GM12878 (cell line): ENCODE measurements around the gene APOC4. TPM values are rescaled to one million over a fixed set of nuclear protein-coding genes. Genes with fewer than 3 reads are reported as not detected.

Experiments
- ATAC-seq: fragments of 200-7000 bp; cut with Tn5 transposase; 3 replicates; pipeline ENCODE4 v1.9.1; 2020; ENCODE audit warnings: mild to moderate bottlenecking, moderate library complexity
- BruUV-seq: library from RNA; stranded (reverse); fragments of 400-500 nt; replicated peaks from 2 replicates; lab custom pipeline; 2021; lab: Mats Ljungman, UMichigan
- CTCF ChIA-PET: fragments of 300-600 bp; sonication (Branson Sonifier 250); formaldehyde crosslinking; extraction: SDS; loops from one replicate; lab custom pipeline; 2021; ENCODE audit warnings: inconsistent platforms; lab: Yijun Ruan, JAX
- POLR2A ChIA-PET: fragments of 350-600 bp; formaldehyde crosslinking; extraction: SDS; loops from one replicate; lab custom pipeline; 2021; ENCODE audit warnings: inconsistent platforms; lab: Charles Lee
- RAD21 ChIA-PET: fragments of 300-600 bp; sonication (Branson Sonifier 250); formaldehyde crosslinking; loops from one replicate; lab custom pipeline; 2023; ENCODE audit warnings: antibody characterized with exemption; ENCODE audit not compliant: unreplicated experiment; lab: Charles Lee
- SMC1A ChIA-PET: fragments of 300-600 bp; sonication (Branson Sonifier 250); formaldehyde crosslinking; loops from one replicate; lab custom pipeline; 2023; ENCODE audit not compliant: unreplicated experiment, uncharacterized antibody; lab: Charles Lee
- DNase-seq: peaks from one replicate; pipeline ENCODE4 v3.0.0-alpha.2; 2011; ENCODE audit warnings: low read depth, low spot score
- FAIRE-seq: peaks from 3 replicates; lab custom pipeline; 2011; peaks lifted over from hg19 to GRCh38; lab: Jason Lieb, UNC
- H2AFZ ChIP-seq: 2 replicates; pipeline ENCODE4 v1.6.0; 2011; ENCODE audit warnings: low read depth, low read length, control low read depth; ENCODE audit not compliant: control insufficient read depth
- H3K27ac ChIP-seq: 2 replicates; pipeline ENCODE4 v1.5.1; 2011; ENCODE audit warnings: control low read depth; ENCODE audit not compliant: control insufficient read depth, insufficient read depth
- H3K27me3 ChIP-seq, 2 experiments: replicated peaks in 1 of 2; 2 replicates each; pipeline versions ENCODE4 v1.6.0 to v1.6.1; 2011; ENCODE audit warnings: low read length in 1 of 2; ENCODE audit not compliant: control insufficient read depth in 2 of 2, insufficient read depth in 2 of 2
- H3K36me3 ChIP-seq, 2 experiments: 2 replicates each; pipeline ENCODE4 v1.5.1; 2011; ENCODE audit warnings: low read length in 1 of 2; ENCODE audit not compliant: control insufficient read depth in 2 of 2, insufficient read depth in 2 of 2
- H3K4me1 ChIP-seq: 2 replicates; pipeline ENCODE4 v1.6.1; 2011; ENCODE audit warnings: mild to moderate bottlenecking, low read length, moderate library complexity, mixed read lengths; ENCODE audit not compliant: control insufficient read depth, insufficient read depth
- H3K4me2 ChIP-seq: 2 replicates; pipeline ENCODE4 v1.6.0; 2011; ENCODE audit warnings: control low read depth; ENCODE audit not compliant: control insufficient read depth, insufficient read depth
- H3K4me3 ChIP-seq: fragments of 200-600 bp; sonication (generic); 2 replicates; pipeline ENCODE4 v1.5.1; 2016
- H3K79me2 ChIP-seq: 2 replicates; pipeline ENCODE4 v1.6.0; 2011; ENCODE audit warnings: low read length; ENCODE audit not compliant: control insufficient read depth, insufficient read depth
- H3K9ac ChIP-seq: 2 replicates; pipeline ENCODE4 v1.8.0; 2011; ENCODE audit warnings: low read length, control low read depth, mixed read lengths; ENCODE audit not compliant: control insufficient read depth, insufficient read depth
- H3K9me3 ChIP-seq: replicated peaks from 3 replicates; pipeline ENCODE4 v1.5.1; 2011; ENCODE audit warnings: mild to moderate bottlenecking, low read length; ENCODE audit not compliant: control insufficient read depth, insufficient read depth
- H4K20me1 ChIP-seq: 2 replicates; pipeline ENCODE4 v1.6.0; 2011; ENCODE audit not compliant: control insufficient read depth, insufficient read depth
- CBX3 ChIP-seq: fragments of 200-600 bp; sonication (generic); IDR thresholded peaks from 2 replicates; pipeline ENCODE4 v1.6.1; 2016; ENCODE audit warnings: low read depth, borderline replicate concordance
- CBX5 ChIP-seq: sonication (generic); IDR thresholded peaks from 2 replicates; pipeline ENCODE4 v1.6.1; 2016; ENCODE audit warnings: low read depth, moderate library complexity, mild to moderate bottlenecking, inconsistent platforms
- CREB1 ChIP-seq: IDR thresholded peaks from 2 replicates; pipeline ENCODE4 v1.6.1; 2012; ENCODE audit warnings: low read depth, mild to moderate bottlenecking, inconsistent platforms
- EED ChIP-seq: sonication (generic); IDR thresholded peaks from 2 replicates; pipeline ENCODE4 v1.6.1; 2016; ENCODE audit warnings: antibody characterized with exemption, low read depth
- HCFC1 ChIP-seq: fragments of 150-350 bp; IDR thresholded peaks from 2 replicates; pipeline ENCODE4 v1.6.1; 2014; ENCODE audit warnings: low read length
- KDM1A ChIP-seq: fragments of 200-600 bp; sonication (generic); IDR thresholded peaks from 2 replicates; pipeline ENCODE4 v1.6.1; 2016; ENCODE audit warnings: borderline replicate concordance
- MLLT1 ChIP-seq: fragments of 450-650 bp; IDR thresholded peaks from 2 replicates; pipeline ENCODE4 v1.6.1; 2016; ENCODE audit warnings: mild to moderate bottlenecking
- NFYA ChIP-seq: IDR thresholded peaks from 2 replicates; pipeline ENCODE4 v1.6.1; 2011; ENCODE audit warnings: low read depth, mild to moderate bottlenecking, low read length, improper control_type of control experiment, borderline replicate concordance
- PAX5 ChIP-seq: IDR thresholded peaks from 2 replicates; pipeline ENCODE4 v1.6.1; 2011; ENCODE audit warnings: low read depth, low read length, borderline replicate concordance
- RCOR1 ChIP-seq: conservative IDR thresholded peaks from 2 replicates; pipeline ENCODE4 v1.6.1; 2012; ENCODE audit warnings: low read depth, low read length, improper control_type of control experiment
- RFX5 ChIP-seq: IDR thresholded peaks from 2 replicates; pipeline ENCODE4 v1.6.1; 2011; ENCODE audit warnings: low read depth, low read length, improper control_type of control experiment
- SMC3 ChIP-seq: IDR thresholded peaks from 2 replicates; pipeline ENCODE4 v1.6.1; 2011; ENCODE audit warnings: low read length, improper control_type of control experiment, borderline replicate concordance
- SREBF2 ChIP-seq: IDR thresholded peaks from 2 replicates; pipeline ENCODE4 v1.6.1; 2012; ENCODE audit warnings: mild to moderate bottlenecking, low read length
- SRF ChIP-seq, 2 experiments: IDR thresholded peaks; 2 replicates each; pipeline ENCODE4 v1.6.1; 2011; ENCODE audit warnings: low read depth in 2 of 2, low read length in 2 of 2, mild to moderate bottlenecking in 1 of 2, moderate library complexity in 1 of 2
- STAT1 ChIP-seq: fragments of 450-650 bp; conservative IDR thresholded peaks from 2 replicates; pipeline ENCODE4 v1.6.1; 2014; ENCODE audit warnings: antibody characterized with exemption, mild to moderate bottlenecking
- TCF12 ChIP-seq: IDR thresholded peaks from 2 replicates; pipeline ENCODE4 v1.6.1; 2011; ENCODE audit warnings: low read depth, mild to moderate bottlenecking, low read length
- ZBTB33 ChIP-seq: fragments of 450-650 bp; IDR thresholded peaks from 2 replicates; pipeline ENCODE4 v1.6.1; 2017; ENCODE audit warnings: mild to moderate bottlenecking
- WGBS: methylation state at CpG from one replicate; pipeline ENCODE4 v1.1.6; 2016; ENCODE audit warnings: low lambda C conversion rate; ENCODE audit not compliant: insufficient replicate concordance, insufficient coverage; ENCODE audit errors: missing lambda C conversion rate; 5-methylcytosine and 5-hydroxymethylcytosine counted together
- in situ Hi-C: fragments of 300-500 bp; cut with MboI; formaldehyde crosslinking; loops from 9 replicates; pipeline ENCODE4 v1.14.3; 2018; ENCODE audit warnings: mixed read lengths
- intact Hi-C: fragments of 100-400 bp; cut with micrococcal nuclease; formaldehyde crosslinking; loops from one replicate; pipeline ENCODE4 v1.14.2; 2022; ENCODE audit not compliant: unreplicated experiment
- polyA plus RNA-seq, 11 experiments: library from polyadenylated mRNA; depleted of rRNA in 4 of 11; unstranded in 6 of 11; stranded (reverse) in 5 of 11; fragments of >200 nt; fragmentation: Nextera tagmentation in 4 of 11; fragmentation: Illumina TruSeq in 1 of 11; extraction: Ambion mirVana in 4 of 11; extraction: Trizol in 1 of 11; gene quantifications; 1 replicate in 1 of 11; 2 replicates in 10 of 11; pipeline versions ENCODE4 v1.2.1 to v1.2.3, GENCODE V29; 2011 to 2016; ENCODE audit warnings: inconsistent platforms in 2 of 11, missing spikeins in 2 of 11, low read depth in 1 of 11
- total RNA-seq, 4 experiments: library from RNA; depleted of rRNA in 3 of 4; stranded (reverse); fragments of >200 nt in 3 of 4; fragmentation: Illumina TruSeq in 1 of 4; extraction: Trizol in 1 of 4; gene quantifications; 2 replicates each; pipeline versions ENCODE4 v1.2.1 to v1.2.3, GENCODE V29; 2013 to 2021

APOC4 gene
- total and polyA plus RNA-seq, 10 of the 15 experiments (the other 5 are each of a cell fraction or from before 2014, with no cell fraction given) = not detected

- DNase-seq = no peak
- Histone ChIP-seq H3K27ac (no peak overlapping the region), H3K9ac (no peak overlapping the region), H3K79me2 (no peaks in the 10 kb centered on the region), H3K4me2 (no peak overlapping the region), H3K9me3 (no peaks in the 10 kb centered on the region), H3K4me1 (no peaks in the 10 kb centered on the region), H3K4me3 (no peak overlapping the region), H2AFZ (no peak overlapping the region), H3K27me3 (no peaks in the 10 kb centered on the region; a peak in 1 of 4 replicates), H4K20me1 (no peaks in the 10 kb centered on the region), H3K36me3 (no peaks in the 10 kb centered on the region)
- intact Hi-C loops (no loop called here), in situ Hi-C loops (no loop called here)
- CTCF ChIA-PET = no interaction called here
- RAD21 ChIA-PET = no interaction called here
- TF ChIP-seq SRF (IDR thresholded peaks at IDR 0.05; ENCODE audit: low read depth in 2 of 2, low read length in 2 of 2) (no peak), EED (no peak), PAX5 (no peak)
- SMC1A ChIA-PET = no interaction called here
- ATAC-seq = no peak
- POLR2A ChIA-PET = no interaction called here
- 4% methylated on average over 5 of the region's 5 CpGs for WGBS
- no peak for FAIRE-seq
- no TSS peak for BruUV-seq
Measured at GRCh38 chr19:44927746-44928145, 14.3 kb upstream of the APOC4 start.

- no peak for FAIRE-seq
- no peaks in the 10 kb centered on the region; a peak in 1 of 4 replicates for H3K27me3 ChIP-seq
- no TSS peak for BruUV-seq
- H4K20me1 ChIP-seq = no peaks in the 10 kb centered on the region
- WGBS = 59% methylated on average over 7 of the region's 7 CpGs
- H3K4me2 ChIP-seq = no peak overlapping the region
- H2AFZ ChIP-seq = no peak overlapping the region
- RAD21 ChIA-PET = no interaction called here
- no peaks in the 10 kb centered on the region for H3K79me2 ChIP-seq
- no peak overlapping the region for H3K27ac ChIP-seq
- SMC1A ChIA-PET = no interaction called here
- no peak overlapping the region for H3K4me3 ChIP-seq
- H3K4me1 ChIP-seq = no peaks in the 10 kb centered on the region
- CTCF ChIA-PET = interaction anchor here (0.6 to 1.6 kb wide), 2 partner anchors 22 to 249 kb away, joined by 3 to 4 read pairs; no protein-coding TSS in a partner anchor
- no peak overlapping the region for H3K9ac ChIP-seq
- no peak for ATAC-seq
- POLR2A ChIA-PET = no interaction called here
- in situ Hi-C loops (no loop called here), intact Hi-C loops (no loop called here)
- DNase-seq = no peak
- H3K36me3 ChIP-seq = no peaks in the 10 kb centered on the region
- H3K9me3 ChIP-seq = no peaks in the 10 kb centered on the region
- TF ChIP-seq SREBF2 = no peak
- no peak for TF ChIP-seq CBX3
- no peak for TF ChIP-seq CREB1
- no peak for TF ChIP-seq HCFC1
- TF ChIP-seq KDM1A = no peak
- no peak for TF ChIP-seq CBX5
- no peak for TF ChIP-seq RFX5
- no peak for TF ChIP-seq TCF12
- no peak for TF ChIP-seq NFYA
- no peak for TF ChIP-seq SMC3
- TF ChIP-seq STAT1 = no peak
- no peak for TF ChIP-seq RCOR1
- no peak for TF ChIP-seq ZBTB33
- no peak for TF ChIP-seq MLLT1
Measured at GRCh38 chr19:44930088-44930487, 11.9 kb upstream of the APOC4 start.
